ENCODE measurements around the gene PTS. TPM values are rescaled to one million over a fixed set of nuclear protein-coding genes. Genes with fewer than 3 reads are reported as not detected.

Gene PTS
- total RNA-seq, 2 experiments from 2014 or later: 28.9 to 31.0 TPM

- H3K4me3 Mint-ChIP-seq: no peak overlapping the region
- H3K36me3 Mint-ChIP-seq: no peaks in the 10 kb centered on the region
- peaks cover 8% of the 10 kb centered on the region for H3K4me1 Mint-ChIP-seq
- no peaks in the 10 kb centered on the region for H3K9me3 Mint-ChIP-seq
- no peak overlapping the region for H3K27ac Mint-ChIP-seq
- DNase-seq: no peak
- no peaks in the 10 kb centered on the region for H3K27me3 Mint-ChIP-seq
Measured at GRCh38 chr11:112212290-112212689, 13.9 kb upstream of the PTS start.

GRCh38 chr11:112212710-112213109, 13.5 kb upstream of the PTS start:
- Mint-ChIP-seq H3K27ac (no peak overlapping the region), H3K27me3 (no peaks in the 10 kb centered on the region), H3K36me3 (no peaks in the 10 kb centered on the region), H3K9me3 (no peaks in the 10 kb centered on the region), H3K4me1 (peaks cover 8% of the 10 kb centered on the region), H3K4me3 (no peak overlapping the region)
- no peak for DNase-seq

- no peak for DNase-seq
- Mint-ChIP-seq H3K36me3 (no peaks in the 10 kb centered on the region), H3K4me3 (no peak overlapping the region), H3K4me1 (peaks cover 8% of the 10 kb centered on the region), H3K9me3 (no peaks in the 10 kb centered on the region), H3K27ac (no peak overlapping the region), H3K27me3 (no peaks in the 10 kb centered on the region)
Measured at GRCh38 chr11:112213753-112214152, 12.5 kb upstream of the PTS start.

- H3K9me3 Mint-ChIP-seq: no peaks in the 10 kb centered on the region
- H3K36me3 Mint-ChIP-seq: no peaks in the 10 kb centered on the region
- H3K27ac Mint-ChIP-seq: no peak overlapping the region
- H3K27me3 Mint-ChIP-seq: no peaks in the 10 kb centered on the region
- H3K4me1 Mint-ChIP-seq: peaks cover 8% of the 10 kb centered on the region
- H3K4me3 Mint-ChIP-seq: no peak overlapping the region
- DNase-seq: no peak
Measured at GRCh38 chr11:112215621-112216020, 10.6 kb upstream of the PTS start.

- Mint-ChIP-seq H3K4me1 (peaks cover 1% of the 10 kb centered on the region), H3K9me3 (no peaks in the 10 kb centered on the region), H3K36me3 (no peaks in the 10 kb centered on the region), H3K27me3 (no peaks in the 10 kb centered on the region), H3K27ac (no peak overlapping the region), H3K4me3 (no peak overlapping the region)
- DNase-seq: no peak
Measured at GRCh38 chr11:112216561-112217105, 9.6 kb upstream of the PTS start.

- DNase-seq: peak; percentile 14
- H3K27ac Mint-ChIP-seq: no peak overlapping the region
- no peaks in the 10 kb centered on the region for H3K4me1 Mint-ChIP-seq
- H3K4me3 Mint-ChIP-seq: no peak overlapping the region
- H3K36me3 Mint-ChIP-seq: no peaks in the 10 kb centered on the region
- no peaks in the 10 kb centered on the region for H3K27me3 Mint-ChIP-seq
- no peaks in the 10 kb centered on the region for H3K9me3 Mint-ChIP-seq
Measured at GRCh38 chr11:112219476-112220232, 6.6 kb upstream of the PTS start.

- H3K9me3 Mint-ChIP-seq: no peaks in the 10 kb centered on the region
- no peak for DNase-seq
- no peak overlapping the region for H3K4me3 Mint-ChIP-seq
- H3K4me1 Mint-ChIP-seq: no peaks in the 10 kb centered on the region
- H3K27ac Mint-ChIP-seq: no peak overlapping the region
- no peaks in the 10 kb centered on the region for H3K36me3 Mint-ChIP-seq
- H3K27me3 Mint-ChIP-seq: no peaks in the 10 kb centered on the region
Measured at GRCh38 chr11:112221274-112221835, 4.9 kb upstream of the PTS start.

- Mint-ChIP-seq H3K27me3 (no peaks in the 10 kb centered on the region), H3K27ac (no peak overlapping the region), H3K9me3 (no peaks in the 10 kb centered on the region), H3K4me1 (peaks cover 4% of the 10 kb centered on the region), H3K4me3 (no peak overlapping the region), H3K36me3 (peaks cover 4% of the 10 kb centered on the region)
- no peak for DNase-seq
Measured at GRCh38 chr11:112222303-112222702, 3.9 kb upstream of the PTS start.

GRCh38 chr11:112223121-112223520, 3.1 kb upstream of the PTS start:
- Mint-ChIP-seq H3K36me3 (peaks cover 6% of the 10 kb centered on the region), H3K9me3 (no peaks in the 10 kb centered on the region), H3K4me3 (no peak overlapping the region), H3K4me1 (peaks cover 11% of the 10 kb centered on the region), H3K27me3 (no peaks in the 10 kb centered on the region), H3K27ac (no peak overlapping the region)
- no peak for DNase-seq

GRCh38 chr11:112223754-112224532, 2.3 kb upstream of the PTS start:
- no peak overlapping the region for H3K4me3 Mint-ChIP-seq
- H3K27ac Mint-ChIP-seq: no peak overlapping the region
- H3K9me3 Mint-ChIP-seq: no peaks in the 10 kb centered on the region
- no peaks in the 10 kb centered on the region for H3K27me3 Mint-ChIP-seq
- peaks cover 13% of the 10 kb centered on the region for H3K4me1 Mint-ChIP-seq
- H3K36me3 Mint-ChIP-seq: peaks cover 10% of the 10 kb centered on the region
- no peak for DNase-seq

GRCh38 chr11:112225753-112226061, 521 bp upstream of the PTS start:
- H3K4me1 Mint-ChIP-seq: peaks cover 13% of the 10 kb centered on the region
- peak overlapping the region; percentile 92 for H3K27ac Mint-ChIP-seq
- H3K36me3 Mint-ChIP-seq: peaks cover 10% of the 10 kb centered on the region
- DNase-seq: no peak
- no peaks in the 10 kb centered on the region for H3K27me3 Mint-ChIP-seq
- H3K9me3 Mint-ChIP-seq: no peaks in the 10 kb centered on the region
- H3K4me3 Mint-ChIP-seq: peak overlapping the region; percentile 89

- DNase-seq: no peak
- peak overlapping the region; percentile 89 for H3K4me3 Mint-ChIP-seq
- no peaks in the 10 kb centered on the region for H3K9me3 Mint-ChIP-seq
- peaks cover 10% of the 10 kb centered on the region for H3K36me3 Mint-ChIP-seq
- H3K4me1 Mint-ChIP-seq: peaks cover 15% of the 10 kb centered on the region
- H3K27ac Mint-ChIP-seq: peak overlapping the region; percentile 92
- H3K27me3 Mint-ChIP-seq: no peaks in the 10 kb centered on the region
Measured at GRCh38 chr11:112226831-112227401, 688 bp downstream of the PTS start.

- Mint-ChIP-seq H3K9me3 (no peaks in the 10 kb centered on the region), H3K36me3 (peaks cover 10% of the 10 kb centered on the region), H3K27ac (peak overlapping the region; percentile 92), H3K4me3 (peak overlapping the region; percentile 89), H3K27me3 (no peaks in the 10 kb centered on the region), H3K4me1 (peaks cover 15% of the 10 kb centered on the region)
- DNase-seq: no peak
Measured at GRCh38 chr11:112227471-112227870, 1.2 kb downstream of the PTS start.

GRCh38 chr11:112228706-112229105, 2.5 kb downstream of the PTS start:
- H3K9me3 Mint-ChIP-seq: no peaks in the 10 kb centered on the region
- no peaks in the 10 kb centered on the region for H3K27me3 Mint-ChIP-seq
- peaks cover 10% of the 10 kb centered on the region for H3K36me3 Mint-ChIP-seq
- DNase-seq: no peak
- H3K27ac Mint-ChIP-seq: no peak overlapping the region
- peaks cover 15% of the 10 kb centered on the region for H3K4me1 Mint-ChIP-seq
- no peak overlapping the region for H3K4me3 Mint-ChIP-seq

GRCh38 chr11:112229159-112229558, 2.9 kb downstream of the PTS start:
- no peak overlapping the region for H3K27ac Mint-ChIP-seq

More at GRCh38 chr11:112229159-112229558, 2.9 kb downstream of the PTS start:
- H3K9me3 Mint-ChIP-seq: no peaks in the 10 kb centered on the region
- no peak overlapping the region for H3K4me3 Mint-ChIP-seq
- DNase-seq: no peak
- H3K4me1 Mint-ChIP-seq: peaks cover 15% of the 10 kb centered on the region
- H3K36me3 Mint-ChIP-seq: peaks cover 12% of the 10 kb centered on the region
- no peaks in the 10 kb centered on the region for H3K27me3 Mint-ChIP-seq

All from activated naive CD8-positive, alpha-beta T cell treated with anti-CD3 and anti-CD28 coated beads for 36 hours (primary cell).